ENCODE results near the gene ENG. TPM values are rescaled to one million over a fixed set of nuclear protein-coding genes. Genes with fewer than 3 reads are reported as not detected.

ENG gene
- total RNA-seq, 2 donors from 2014 or later, result 189 to 217 TPM

DNA sequence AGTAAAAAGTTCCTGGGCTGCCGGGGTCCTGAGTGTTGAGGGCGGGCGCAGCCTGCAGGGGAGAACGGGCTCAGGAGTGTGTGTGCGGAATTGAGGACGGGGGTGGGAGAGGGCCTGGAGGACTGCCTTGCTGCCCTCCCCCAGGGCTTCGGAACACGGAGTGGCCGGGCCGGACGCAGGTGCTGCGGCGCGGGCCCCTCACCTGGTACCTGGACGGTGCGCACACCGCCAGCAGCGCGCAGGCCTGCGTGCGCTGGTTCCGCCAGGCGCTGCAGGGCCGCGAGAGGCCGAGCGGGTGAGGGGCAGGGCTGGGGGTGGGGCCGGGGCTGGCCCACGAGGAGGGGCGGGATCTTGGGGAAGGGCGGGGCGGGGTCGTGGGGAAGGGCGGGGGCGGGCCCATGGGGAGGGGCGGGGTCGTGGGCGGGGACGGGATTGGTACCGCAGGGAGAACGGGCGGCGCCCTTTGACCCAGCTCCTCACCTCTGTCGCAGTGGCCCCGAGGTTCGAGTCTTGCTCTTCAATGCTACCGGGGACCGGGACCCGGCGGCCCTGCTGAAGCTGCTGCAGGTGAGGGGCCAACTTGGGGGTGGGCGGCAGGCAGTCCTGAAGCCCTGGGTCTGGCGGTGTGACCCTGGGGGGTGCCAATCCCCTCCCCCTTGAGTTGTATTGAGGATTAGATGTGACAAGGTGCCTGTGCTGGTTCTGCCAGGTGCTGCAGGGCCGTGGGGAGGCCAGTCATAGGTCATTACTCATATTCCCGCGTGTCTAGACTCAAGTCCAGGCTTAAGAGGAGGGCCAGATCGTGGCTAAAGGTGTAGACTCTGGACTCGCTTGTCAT lies 44.7 kb downstream of the ENG start:
- intact Hi-C loops (cut with DNase I), result no loop called here
- no peak for DNase-seq (ENCODE audit: low spot score)

DNA sequence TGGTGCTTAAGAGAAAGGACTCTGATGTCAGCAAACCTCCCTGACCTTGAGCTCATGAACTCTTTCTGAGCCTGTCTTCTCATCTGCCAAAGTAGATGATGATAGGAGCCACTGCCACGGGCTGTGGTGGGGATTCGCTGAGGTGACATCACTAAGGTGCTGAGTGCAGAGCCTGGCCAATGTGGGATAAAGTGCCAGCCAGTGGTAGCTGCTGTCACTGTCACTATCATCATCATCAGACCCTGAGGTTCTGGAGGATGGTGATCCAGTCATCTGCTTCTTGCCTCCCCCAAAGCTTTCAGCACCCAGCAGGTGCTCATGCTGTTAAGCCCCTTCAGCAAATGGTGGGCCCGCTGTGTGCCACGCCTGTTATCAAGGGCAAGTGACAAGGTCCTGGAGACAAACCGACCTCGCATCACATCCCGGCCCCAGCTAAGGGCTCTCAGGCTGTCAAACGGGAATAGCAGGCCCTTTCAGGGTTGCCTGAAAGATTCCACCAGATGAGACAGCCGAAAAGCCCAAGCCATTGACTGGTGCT lies 45.4 kb downstream of the ENG start:
- intact Hi-C loops (cut with DNase I), result no loop called here

DNA sequence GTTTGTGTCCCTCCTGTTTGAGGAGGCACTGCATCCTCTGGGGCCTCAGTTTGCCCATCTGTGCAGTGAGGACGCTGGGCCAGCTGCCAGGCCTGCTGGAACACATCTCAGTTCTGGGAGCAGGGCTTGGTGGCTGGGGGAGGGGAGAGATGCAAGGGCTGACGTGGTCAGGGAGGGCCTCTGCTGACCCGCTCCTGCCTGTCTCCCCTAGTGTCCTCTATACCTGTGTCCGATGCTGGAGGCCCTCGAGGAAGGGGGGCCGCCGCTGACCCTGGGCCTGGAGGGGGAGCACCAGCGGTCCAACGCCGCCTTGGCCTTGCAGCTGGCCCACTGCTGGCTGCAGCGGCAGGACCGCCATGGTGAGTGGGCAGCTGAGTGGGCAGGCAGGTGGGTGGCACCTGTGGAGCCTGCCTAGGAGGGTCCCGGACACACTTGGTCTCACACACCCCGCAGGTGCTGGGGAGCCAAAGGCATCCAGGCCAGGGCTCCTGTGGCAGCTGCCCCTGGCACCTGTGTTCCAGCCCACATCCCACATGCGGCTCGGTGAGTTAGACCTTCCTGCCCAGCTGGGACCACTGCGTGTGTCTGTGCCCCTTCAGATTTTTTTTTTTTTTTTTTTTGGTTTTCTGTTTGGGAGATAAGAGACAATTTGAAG lies 46.0 kb downstream of the ENG start:
- DNase-seq (ENCODE audit: low spot score), result no peak
- intact Hi-C loops (cut with DNase I), result no loop called here

More for the DNA sequence above, 45.4 kb downstream of the ENG start:
- DNase-seq (ENCODE audit: low spot score), result no peak

DNA sequence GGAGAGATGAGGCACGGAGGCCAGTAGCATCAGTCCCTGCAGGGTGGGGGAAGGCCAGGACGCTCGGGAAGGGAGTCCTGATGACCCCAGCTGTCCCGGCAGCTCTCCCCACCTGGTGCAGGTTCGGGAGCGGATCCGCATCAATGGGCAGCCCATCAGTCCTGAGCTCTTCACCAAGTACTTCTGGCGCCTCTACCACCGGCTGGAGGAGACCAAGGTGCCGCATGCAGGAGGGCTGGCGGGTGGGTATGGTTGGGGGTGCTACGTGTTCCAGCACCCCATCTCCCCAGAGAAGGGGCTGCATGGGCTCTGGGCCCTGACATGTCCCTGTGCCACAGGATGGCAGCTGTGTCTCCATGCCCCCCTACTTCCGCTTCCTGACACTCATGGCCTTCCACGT lies 47.6 kb downstream of the ENG start:
- intact Hi-C loops (cut with DNase I), result no loop called here
- DNase-seq (ENCODE audit: low spot score), result no peak

DNA sequence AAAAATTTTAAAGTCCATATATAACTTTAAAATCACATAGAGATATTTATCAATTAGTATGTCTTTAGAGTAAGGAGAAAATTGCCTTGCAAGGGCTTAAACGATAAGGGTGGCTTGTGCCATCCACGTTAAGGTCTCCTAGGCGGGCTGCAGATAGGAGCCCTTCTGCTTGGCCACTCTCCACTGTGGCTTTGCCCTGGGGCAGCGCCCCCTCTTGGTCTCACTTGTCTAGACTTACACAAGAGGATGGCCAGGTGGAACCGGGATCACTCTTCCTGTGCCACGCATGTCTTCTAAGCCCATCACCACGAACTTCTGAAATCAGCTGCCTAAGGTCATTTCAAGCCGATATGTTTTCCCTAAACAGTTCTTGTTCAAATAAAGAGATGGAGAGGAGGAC lies 48.8 kb downstream of the ENG start:
- DNase-seq (ENCODE audit: low spot score), result no peak
- intact Hi-C loops (cut with DNase I), result no loop called here

DNA sequence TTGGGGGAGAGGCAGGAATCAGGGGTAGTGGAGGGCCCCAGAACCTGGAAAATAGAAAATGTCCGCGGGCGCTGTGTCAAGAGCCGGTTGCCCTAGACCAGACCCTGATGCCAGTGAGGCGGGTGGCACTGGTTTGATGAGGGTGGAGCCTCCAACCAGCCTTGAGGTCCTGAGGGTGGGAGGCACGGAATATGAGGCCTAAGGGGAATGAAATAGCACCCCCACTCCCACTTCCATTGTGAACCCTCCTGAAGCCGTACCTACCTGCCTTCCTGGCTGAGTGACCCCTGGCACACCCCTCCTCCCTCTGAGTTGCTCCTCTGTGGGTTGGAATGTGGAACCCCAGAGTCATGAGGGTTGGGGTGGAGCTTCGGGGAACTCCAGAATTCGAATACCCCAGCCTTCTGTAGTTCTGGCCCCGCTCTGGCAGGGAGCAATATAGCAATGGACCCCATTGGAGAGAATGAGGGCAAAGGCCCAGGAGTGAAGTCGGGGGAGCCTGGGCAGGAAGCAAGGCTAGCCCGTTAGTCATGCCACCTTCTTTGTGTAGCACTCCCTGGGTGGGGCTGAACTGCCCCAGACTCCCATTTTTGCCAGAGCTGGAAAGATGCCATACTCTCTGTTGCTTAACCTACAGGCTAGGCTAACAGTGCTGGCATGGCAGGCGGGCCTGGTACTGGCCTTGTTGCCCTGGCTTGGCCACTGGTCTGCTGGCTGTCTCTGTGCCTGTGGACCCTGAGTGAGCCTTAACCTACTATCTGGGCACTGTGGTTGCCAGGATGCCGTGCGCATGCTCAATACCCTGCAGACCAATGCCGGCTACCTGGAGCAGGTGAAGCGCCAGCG lies 50.7 kb downstream of the ENG start:
- intact Hi-C loops (cut with DNase I), result loop anchor here in 1 of 2 donors (5.0 kb wide), 1 partner anchor 69 kb away; no protein-coding TSS in a partner anchor
- DNase-seq (ENCODE audit: low spot score), result no peak

DNA sequence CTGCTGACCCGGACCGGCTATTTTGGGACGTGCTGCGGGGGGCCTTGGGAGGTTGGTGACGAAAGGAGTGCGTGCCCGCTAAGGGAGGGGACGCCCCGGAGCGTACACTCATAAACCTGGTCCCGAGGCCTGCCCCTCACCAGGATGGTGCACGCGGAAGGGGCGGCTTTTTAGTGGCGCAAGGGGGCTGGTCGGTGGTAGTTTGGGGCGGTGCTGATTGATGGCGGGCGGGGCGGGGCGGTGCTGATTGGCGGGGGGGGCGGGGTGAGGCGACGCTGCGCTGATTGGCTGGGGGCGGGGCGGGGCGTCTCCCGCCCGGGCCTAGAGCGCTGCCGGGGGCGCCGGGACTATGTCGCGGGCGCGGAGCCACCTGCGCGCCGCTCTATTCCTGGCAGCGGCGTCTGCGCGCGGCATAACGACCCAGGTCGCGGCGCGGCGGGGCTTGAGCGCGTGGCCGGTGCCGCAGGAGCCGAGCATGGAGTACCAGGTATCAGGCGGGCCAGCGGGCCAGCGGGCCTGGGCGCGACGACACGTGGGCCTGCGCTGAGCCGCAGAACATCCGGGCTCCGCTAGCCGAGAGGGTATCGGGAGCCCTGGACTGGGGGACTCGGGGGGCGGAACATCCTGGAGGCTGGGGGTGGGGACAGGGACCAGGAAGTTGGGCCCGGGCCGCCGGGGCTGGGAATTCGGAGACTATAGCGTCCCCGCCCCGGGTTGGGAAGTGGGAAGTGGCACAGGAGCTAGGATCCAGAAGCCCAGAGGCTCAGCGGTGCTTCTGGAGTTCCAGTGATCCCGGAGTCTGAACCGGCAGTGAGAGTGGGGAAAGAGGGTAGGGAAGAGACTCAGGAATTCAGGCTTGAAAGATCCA lies 51.6 kb downstream of the ENG start, which contains the start of gene FPGS:
Gene FPGS, plus strand, starts transcription at position 307 of the 868 bp plus-strand sequence. Its CDS starts 43 bp downstream, at position 350.
- intact Hi-C loops (cut with DNase I), result loop anchor here in 1 of 2 donors (5.0 kb wide), 1 partner anchor 69 kb away; no protein-coding TSS in a partner anchor
- DNase-seq (ENCODE audit: low spot score), result peak; percentile 96

DNA sequence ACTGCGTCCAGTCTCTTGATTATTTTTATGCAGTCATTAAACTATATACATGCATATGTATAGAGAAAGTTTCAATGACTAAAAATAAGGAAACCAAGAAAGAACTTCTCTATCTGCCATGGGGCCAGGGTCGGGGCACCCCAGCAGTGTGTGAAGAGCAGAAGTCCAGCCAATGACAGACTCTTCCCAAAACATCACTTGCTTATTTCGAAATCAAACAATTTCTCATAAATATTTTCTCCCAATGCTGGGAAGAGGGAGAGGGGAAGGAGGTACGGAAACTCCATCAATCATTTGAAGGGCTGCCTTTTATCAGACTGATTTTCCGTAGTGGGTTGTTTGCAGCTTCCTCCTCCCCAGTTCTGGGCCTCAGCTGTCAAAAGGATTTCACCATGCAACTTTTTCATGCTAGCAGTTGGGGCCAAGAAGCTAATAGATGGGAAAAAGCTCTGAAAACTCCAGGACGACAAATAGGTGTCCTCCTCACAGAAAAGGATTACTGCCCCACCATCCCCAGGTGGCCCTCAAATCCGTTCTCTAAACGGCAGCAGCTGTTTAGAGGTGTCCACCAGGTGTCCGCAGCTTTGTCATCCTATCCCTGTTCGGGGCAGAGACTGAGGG lies 52.4 kb downstream of the ENG start:
- intact Hi-C loops (cut with DNase I), result loop anchor here in 1 of 2 donors (5.0 kb wide), 1 partner anchor 70 kb away; no protein-coding TSS in a partner anchor
- no peak for DNase-seq (ENCODE audit: low spot score)

DNA sequence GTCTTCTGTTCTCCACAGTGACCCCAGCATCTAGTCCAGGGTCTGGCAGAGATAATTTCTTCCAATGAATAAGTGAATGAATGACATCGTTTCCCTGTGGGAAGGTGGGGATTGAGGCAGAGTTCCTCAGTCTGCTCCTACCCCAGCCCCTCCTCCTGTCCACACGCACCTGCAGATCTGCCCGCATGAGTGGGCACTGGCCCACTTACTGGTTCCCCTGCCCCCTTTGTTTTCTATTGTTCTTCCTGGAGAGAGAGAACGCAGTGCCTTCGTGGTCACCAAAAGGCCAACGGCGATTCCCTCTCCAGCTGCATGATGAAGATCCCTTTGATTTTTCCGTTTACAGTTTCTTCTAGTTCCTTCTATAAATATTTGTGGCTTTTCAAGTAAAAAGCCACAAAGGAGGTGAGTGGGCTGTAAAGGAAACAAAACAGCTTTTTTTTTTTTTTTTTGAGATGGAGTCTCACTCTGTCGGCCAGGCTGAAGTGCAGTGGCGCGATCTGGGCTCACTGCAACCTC lies 57.5 kb downstream of the ENG start:
- intact Hi-C loops (cut with DNase I), result no loop called here
- no peak for DNase-seq (ENCODE audit: low spot score)

DNA sequence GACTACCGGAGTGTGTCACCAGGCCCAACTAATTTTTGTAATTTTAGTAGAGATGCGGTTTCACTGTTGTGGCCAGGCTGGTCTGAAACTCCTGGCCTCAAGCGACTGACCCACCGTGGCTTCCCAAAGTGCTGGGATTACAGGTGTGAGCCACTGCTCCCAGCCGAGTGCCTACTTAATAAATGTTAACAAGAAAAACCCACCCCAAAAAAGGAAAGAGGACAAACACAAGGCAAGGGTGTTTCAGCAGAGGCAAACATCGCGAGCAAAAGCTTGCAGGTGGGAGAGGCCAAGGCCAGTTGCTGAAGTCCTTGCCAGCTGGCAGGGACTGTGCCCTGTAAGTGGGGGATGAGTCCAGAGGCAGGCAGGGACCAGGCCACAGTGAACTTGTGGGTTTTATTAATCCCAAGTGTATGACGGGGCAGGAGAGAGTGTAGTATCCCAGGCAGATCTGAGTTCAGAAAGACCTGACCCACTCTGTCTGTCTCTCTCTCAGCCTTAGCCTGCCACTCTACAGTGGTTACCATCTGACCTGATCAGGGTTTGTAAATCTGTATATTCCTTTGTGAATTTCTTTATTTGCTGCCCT lies 58.1 kb downstream of the ENG start:
- intact Hi-C loops (cut with DNase I), result no loop called here
- DNase-seq (ENCODE audit: low spot score), result no peak

DNA sequence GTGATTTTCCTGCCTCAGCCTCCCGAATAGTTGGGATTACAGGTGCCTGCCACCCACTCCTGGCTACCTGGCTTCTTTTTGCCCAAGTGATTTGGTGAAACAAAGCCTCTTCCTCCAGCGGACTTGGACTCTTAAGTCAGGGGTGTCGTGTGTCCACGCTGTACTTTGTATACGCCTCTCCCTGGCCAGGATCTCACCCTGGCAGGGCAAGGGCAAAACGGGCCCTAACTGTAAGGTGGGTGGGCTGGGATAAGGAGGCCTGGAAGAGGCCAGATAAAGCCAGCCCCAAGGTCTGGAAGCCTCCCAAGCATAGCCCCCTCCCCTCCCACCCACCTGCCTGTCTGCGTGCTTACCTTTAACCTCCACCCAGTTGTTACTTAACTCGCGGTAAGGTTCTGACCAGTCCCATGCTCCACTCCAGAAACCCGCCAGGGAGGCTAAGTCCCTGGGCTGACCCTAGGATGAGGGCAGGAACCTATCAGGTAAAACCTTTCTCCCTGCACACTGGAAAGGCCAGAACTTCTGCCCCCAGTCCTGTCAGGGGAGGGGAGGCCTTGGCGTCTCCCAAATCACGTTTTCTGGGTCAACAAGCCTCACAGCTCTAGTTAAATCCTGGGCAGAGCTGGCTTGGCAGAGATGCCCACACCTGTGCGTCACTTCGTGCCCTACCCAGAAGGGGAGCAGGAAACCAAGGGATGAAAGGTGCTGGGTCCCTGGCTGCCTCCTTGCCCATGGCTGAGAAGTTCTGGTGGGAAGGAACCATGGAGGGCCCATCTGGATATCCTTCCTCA lies 60.3 kb downstream of the ENG start:
- intact Hi-C loops (cut with DNase I), result no loop called here
- no peak for DNase-seq (ENCODE audit: low spot score)

DNA sequence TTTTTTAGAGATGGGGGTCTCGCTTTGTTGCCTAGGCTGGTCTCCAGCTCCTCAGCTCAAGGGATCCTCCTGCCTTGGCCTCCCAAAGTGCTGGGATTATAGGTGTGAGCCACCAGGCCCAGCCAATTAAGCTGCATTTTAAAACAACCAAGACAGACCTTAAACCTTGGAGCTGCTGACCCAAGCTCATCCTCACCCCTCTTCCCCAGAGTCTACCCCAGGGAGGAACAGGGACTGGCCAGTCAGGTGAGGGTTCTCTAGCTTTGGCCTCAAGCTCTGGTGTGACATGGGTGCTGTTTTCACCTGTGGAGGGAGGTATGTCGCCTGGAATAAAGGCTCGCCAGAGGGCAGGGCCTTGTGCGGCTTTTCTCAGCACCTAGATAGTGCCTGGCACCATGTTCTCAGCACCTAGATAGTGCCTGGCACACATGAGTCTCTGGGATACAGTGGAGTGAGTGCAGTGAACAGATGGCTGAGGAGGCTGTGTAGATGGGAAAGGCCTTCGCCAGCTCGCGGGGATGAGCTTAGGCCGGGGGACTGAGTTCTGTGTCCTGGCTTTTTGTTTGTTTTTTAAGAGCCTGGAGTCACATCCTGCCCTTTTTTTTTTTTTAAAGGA lies 61.3 kb downstream of the ENG start:
- intact Hi-C loops (cut with DNase I), result no loop called here

DNA sequence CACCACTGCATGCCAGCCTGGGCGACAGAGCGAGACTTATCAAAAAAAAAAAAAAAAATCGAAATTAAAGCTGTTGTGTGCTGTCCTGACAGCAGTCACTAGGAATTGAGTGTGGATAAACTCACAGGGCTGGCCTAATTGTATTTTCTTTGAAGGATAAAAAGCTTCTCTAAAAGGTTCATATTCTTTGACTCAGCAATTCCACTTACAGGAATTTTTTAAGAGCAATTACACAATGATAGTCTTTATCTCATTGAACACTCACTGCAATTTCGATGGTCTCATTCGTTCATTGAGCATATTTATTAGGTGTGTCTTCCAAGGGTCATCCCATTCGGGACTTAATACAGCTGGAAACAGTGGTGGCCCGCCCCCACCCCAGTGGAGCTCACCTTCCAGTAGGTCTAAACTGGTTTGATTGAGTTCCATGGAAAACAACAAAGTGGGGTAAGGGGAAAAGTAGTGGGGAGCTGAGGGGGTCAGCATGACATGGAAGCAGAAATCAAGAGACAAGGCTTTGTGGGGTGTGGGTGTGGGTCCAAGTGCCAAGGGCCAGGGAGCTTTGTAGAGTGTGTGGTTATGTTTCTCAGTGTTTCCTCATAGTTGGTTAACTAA lies 61.9 kb downstream of the ENG start:
- intact Hi-C loops (cut with DNase I), result no loop called here
- DNase-seq (ENCODE audit: low spot score), result no peak

More for the DNA sequence above, 61.3 kb downstream of the ENG start:
- DNase-seq (ENCODE audit: low spot score), result no peak

DNA sequence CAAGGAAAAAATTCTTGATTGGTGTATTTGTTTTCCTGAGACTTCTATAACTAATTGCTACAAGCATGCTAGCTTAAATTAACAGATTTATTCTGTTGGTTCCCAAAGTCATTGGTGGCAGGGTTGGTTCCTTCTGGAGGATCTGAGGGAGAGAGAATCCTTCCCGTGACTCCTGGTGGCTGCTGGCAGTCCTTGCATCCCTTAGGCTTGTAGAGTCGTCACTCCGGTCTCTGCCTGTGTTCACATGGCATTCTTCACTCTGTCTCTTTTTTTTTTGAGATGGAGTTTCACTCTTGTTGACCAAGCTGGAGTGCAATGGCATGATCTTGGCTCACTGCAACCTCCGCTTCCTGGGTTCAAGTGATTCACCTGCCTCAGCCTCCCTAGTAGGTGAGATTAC lies 63.4 kb downstream of the ENG start:
- no peak for DNase-seq (ENCODE audit: low spot score)
- intact Hi-C loops (cut with DNase I), result no loop called here

DNA sequence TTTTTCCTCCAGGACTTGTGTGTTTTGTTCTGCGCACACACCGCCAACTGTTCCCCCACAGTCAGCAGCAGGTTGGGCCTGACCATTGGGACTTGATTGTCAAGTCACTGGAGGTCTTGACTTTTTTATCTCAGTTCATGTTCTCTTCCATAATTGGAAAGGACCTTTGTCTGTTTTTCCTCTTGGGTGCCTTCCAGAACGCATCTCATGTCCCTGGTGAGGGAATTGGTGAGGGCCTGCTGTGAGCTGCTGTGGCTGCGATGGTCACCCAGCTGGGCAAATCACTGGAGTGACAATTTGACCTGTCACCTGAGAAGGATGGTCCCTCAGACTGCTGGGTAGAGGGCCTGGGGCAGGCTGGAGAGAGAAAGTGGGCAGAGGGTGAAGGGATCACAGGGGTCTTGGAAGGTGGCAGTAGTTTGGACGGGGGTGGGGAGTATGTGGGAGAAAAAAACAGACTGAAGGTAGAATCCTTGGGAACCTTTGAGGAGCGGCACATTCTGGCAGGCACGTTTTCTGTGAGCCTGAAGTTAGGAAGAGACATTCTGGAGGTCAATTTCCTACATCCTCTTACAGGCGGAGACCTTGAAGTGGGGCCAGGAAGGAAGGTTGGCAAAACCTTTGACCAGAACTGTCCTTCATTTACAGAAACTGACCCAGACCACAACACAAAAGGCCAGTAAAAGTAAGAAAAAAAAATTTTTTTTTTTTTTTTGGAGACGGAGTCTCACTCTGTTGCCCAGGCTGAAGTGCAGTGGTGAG lies 64.2 kb downstream of the ENG start:
- intact Hi-C loops (cut with DNase I), result no loop called here
- DNase-seq (ENCODE audit: low spot score), result no peak
